HG02763 (cell line): Measurements from ENCODE around the gene NUTF2.
"Not testable (repeated sequence)": the region's sequence is repeated elsewhere in the genome, so short reads cannot be mapped to it uniquely, and the experiment has no call there.

Experiments
- ATAC-seq: cut with Tn5 transposase; IDR thresholded peaks from one replicate; pipeline ENCODE4 v1.9.1; 2021; ENCODE audit warnings: mild to moderate bottlenecking, moderate library complexity; ENCODE audit not compliant: unreplicated experiment

The NUTF2 gene

GRCh38 chr16:67883146-67883871 lies 36.6 kb downstream of the NUTF2 start:
- no peak for ATAC-seq

- no peak for ATAC-seq
Observed at GRCh38 chr16:67883872-67884261, 37.1 kb downstream of the NUTF2 start.

DNA sequence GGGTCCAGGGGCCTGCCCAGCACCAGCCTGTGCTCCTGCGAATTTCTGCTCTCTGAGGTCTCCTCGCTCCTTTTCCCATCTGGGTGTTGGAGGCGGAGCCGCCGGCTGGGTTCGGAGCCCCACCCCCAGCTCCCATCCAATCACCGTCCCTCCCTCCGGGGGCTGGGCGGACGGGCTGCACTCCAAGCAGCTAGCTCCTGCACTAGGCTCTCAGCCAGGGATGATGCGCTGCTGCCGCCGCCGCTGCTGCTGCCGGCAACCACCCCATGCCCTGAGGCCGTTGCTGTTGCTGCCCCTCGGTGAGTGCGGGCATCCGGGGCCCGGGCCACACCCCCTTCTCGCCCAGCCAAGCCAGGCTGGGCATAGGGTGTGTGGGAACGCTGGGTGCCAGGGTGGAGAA lies 38.0 kb downstream of the NUTF2 start, which contains the start of gene NRN1L:
Gene NRN1L, plus strand, starts transcription at position 202 of the 400 bp plus-strand sequence. Its CDS starts 19 bp downstream, at position 221.
- no peak for ATAC-seq

- no peak for ATAC-seq
Observed at GRCh38 chr16:67885545-67885944, 38.8 kb downstream of the NUTF2 start.

DNA sequence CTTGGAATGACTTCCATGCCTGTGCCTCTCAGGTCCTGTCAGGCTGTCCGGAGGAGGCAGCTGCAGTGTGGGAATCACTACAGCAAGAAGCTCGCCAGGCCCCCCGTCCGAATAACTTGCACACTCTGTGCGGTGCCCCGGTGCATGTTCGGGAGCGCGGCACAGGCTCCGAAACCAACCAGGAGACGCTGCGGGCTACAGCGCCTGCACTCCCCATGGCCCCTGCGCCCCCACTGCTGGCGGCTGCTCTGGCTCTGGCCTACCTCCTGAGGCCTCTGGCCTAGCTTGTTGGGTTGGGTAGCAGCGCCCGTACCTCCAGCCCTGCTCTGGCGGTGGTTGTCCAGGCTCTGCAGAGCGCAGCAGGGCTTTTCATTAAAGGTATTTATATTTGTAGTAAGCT lies 39.2 kb downstream of the NUTF2 start:
- no peak for ATAC-seq

GRCh38 chr16:67886387-67886786 lies 39.7 kb downstream of the NUTF2 start:
- ATAC-seq: no peak

DNA sequence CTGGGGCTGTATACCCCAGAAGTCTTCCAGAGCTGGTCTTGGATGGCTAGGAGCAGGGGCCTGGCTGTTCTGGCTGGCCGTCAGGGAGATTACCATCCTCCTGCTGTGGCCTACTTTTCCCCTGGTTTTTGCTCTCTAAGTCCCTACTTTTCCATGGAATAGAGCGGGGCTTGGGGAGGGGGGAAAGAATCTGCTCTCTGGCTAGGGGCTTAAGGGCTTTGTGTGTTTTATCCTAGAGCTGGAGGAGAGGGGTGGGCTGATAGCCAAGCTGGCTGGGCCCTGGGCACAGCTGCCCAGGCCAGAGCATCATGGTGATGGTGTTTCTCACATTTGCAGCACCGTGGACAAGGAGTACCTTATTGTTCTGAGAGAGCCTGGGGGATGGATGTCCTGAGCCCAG lies 41.6 kb downstream of the NUTF2 start:
- ATAC-seq: no peak

DNA sequence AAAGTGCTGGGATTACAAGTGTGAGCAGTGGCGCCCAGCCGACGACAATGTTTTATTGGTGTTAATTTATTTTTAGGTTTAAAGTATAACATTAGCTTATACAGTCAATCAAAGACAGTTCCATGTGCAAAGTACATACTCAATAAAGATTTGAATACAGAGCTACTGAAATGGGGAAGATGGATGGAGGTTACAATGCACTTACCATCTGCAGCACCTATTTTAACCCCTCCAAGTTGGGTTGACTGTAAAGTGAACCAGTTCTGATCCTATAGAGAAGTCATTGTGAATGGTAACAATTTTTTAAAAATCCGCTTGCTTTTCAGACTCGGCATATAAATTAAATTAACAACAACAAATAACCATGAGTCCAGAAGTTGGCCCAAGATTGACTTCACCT lies 45.6 kb downstream of the NUTF2 start:
- ATAC-seq: no peak

DNA sequence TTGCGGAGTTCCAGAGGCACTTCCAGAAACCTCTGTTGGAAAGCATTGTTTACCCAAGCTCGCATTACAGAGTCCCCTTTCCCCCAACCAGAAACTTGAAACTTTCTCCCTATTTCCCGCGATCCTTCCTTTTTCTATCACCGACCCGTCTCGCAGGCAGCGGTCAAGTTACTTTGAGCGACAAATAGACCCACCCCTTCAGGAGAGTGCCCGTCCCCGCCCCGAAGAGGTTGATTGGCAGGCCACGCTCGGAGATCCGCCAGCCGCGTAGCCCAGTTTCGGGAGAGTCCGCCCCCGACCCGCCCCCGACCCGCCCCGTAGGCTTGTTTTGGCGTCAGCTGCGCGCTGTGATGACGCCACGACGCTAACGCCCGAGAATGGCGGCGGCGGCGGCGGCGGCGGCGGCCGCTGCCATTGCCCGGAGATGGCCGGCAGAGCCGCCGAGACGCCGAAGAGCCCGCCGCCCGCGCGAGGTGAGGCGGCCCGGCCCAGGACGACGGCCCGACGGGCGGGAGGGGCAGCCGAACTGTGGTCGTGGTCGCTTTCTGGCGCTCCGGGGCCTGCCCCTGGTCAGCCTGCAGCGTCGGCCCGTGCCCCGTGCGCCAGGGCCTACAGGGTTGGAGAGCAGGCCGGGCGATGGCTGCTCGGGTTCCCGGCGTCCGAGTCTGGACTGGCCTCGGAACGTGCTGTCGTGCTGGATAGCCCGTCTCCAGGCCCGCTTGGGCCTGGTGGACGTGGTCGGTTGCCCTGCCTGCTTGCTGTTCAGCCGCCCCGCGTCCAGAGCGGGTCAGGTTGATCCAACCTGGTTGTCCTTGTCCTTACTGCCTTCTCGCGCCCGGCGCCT lies 46.4 kb downstream of the NUTF2 start, which contains the start of gene PSKH1:
Gene PSKH1, plus strand, starts transcription at position 356 of the 844 bp plus-strand sequence. CDS start 15,496 bp downstream, outside the sequence.
- peak; percentile 83 for ATAC-seq

DNA sequence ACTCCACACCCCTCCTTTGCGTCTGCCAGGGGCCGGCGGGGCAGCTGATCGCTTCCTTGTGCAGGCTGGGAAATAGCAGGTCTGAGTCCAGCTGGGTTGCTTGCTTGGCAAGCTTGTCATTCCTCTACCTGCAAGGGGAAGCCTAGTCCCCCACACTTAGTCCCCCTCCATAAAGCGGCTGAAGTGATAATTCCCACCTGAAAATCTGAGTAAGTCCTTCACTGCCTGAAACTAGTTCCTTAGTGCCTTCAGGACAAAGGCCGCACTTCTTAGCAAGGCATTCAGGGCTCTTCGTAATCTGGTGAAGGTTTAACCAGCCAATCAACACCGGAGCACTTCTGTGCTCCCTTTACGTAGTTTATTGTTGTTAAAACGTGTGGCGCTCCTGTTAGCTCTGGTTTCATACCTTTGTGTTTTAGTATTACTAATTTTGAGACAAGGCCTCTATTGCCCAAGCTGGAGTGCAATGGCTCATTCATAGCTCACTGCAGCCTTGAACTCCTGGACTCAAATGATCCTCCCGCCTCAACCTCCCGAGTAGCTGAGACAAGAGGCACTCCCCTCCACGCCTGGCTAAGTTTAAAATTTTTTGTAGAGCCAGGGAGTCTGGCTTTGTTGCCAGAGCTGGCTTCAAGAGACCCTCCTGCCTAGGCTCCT lies 47.1 kb downstream of the NUTF2 start:
- no peak for ATAC-seq

- ATAC-seq: no peak
Observed at GRCh38 chr16:67897231-67897630, 50.5 kb downstream of the NUTF2 start.

DNA sequence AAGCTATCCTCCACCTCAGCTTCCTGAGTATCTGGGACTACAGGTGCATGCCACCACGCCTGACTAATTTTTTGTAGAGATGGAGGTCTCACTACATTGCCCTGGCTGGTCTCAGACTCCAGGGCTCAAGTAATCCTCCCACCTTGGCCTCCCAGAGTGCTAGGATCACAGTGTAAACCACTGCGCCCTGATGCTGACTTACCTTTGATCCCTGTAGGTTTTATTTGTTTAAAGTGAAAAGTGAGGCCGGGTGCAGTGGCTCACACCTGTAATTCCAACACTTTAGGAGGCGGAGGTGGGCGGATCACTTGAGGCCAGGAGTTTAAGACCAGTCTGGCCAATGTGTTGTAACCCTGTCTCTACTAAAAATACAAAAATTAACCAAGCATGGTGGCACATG lies 55.0 kb downstream of the NUTF2 start:
- no peak for ATAC-seq

GRCh38 chr16:67902831-67903230 lies 56.1 kb downstream of the NUTF2 start:
- no peak for ATAC-seq

DNA sequence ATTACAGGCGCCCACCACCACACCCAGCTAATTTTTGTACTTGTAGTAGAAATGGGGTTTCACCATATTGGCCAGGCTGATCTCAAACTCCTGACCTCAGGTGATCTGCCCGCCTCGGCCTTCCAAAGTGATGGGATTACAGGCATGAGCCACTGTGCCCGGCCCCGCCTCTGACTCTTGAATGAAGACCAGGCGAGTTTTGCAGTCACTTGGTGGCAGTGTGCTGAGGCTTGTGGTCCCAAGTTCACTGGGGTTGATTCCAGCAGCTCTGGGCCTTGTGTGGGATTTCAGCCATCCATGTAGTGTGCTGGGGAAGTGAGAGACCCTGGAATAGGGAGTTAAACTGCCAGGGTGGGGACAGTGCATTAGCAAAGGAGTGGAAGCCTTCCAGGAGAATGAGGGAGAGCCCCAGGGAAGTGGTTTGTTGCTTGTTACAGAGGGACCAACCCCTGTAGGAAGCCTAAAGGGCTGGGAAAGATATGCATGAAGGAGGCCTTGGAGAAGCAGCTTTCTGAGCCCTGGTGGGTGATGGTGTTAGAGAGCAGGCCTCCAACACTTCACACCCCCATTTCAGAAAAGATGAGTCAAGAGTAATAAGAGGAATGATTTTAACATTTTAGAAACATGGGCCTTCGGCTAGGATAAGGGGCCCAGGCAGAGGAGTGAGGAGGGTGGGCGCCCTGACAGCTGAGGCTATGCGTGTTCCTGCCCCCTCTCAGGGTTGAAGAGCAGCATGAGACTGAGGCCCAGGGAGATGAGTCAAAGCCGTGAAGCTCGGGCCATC lies 60.9 kb downstream of the NUTF2 start:
- no peak for ATAC-seq

DNA sequence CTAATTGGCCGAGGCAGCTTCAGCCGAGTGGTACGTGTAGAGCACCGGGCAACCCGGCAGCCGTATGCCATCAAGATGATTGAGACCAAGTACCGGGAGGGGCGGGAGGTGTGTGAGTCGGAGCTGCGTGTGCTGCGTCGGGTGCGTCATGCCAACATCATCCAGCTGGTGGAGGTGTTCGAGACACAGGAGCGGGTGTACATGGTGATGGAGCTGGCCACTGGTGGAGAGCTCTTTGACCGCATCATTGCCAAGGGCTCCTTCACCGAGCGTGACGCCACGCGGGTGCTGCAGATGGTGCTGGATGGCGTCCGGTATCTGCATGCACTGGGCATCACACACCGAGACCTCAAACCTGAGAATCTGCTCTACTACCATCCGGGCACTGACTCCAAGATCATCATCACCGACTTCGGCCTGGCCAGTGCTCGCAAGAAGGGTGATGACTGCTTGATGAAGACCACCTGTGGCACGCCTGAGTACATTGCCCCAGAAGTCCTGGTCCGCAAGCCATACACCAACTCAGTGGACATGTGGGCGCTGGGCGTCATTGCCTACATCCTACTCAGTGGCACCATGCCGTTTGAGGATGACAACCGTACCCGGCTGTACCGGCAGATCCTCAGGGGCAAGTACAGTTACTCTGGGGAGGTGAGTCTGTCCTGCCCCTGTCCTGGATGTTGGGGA lies 62.5 kb downstream of the NUTF2 start:
- no peak for ATAC-seq

DNA sequence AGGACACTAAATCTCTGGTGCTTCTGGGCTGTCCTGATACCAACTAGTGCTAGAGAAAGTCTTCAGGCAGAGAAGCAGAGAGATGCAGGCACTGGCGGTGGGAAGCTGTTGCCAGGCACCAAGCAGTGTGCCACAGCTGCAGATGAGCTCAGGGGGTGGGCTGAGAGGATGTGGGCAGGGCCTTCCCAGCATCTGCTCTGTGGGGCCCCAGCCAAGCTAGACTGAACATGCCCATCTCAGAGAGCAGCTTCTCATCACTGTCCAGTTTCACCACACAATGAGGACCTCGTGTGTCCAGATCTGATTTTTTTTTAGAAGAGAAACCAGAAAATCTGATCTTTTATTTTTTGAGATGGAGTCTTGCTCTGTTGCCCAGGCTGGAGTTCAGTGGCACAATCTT lies 63.4 kb downstream of the NUTF2 start:
- no peak for ATAC-seq

DNA sequence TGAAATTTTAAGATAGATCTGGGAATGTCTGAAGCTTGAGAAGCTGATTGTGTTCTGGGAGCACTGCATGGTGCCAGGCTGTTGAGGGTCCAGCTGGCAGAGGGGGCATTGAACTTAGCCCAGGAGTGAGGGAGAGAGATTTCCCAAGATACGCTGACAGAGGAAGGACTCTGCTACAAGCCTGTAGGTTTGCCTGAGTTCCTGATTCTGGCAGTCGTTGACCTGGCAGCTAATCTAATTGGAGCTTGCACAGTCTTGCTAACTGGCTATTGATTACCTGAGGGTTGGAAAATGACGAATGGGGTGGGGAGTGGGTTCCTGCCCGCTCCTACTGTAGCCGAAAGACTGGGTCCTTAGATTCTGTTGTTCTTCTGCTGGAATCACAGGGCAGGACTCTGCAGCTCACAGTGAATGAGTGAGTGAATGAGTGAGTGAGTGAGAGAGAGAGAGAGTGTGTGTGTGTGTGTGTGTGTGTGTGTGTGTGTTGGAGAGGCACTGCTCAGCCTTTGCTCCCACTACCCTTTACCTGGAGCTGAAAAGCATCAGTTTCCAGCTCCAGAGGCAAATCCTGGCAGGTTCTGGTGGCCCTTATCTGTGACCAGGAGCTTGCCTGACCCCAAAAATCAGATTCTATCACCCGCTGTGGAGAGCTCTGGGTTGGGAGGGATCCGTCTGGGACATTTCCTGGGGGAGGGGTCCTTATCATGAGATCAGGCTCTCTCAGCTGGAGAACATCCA lies 68.2 kb downstream of the NUTF2 start:
- ATAC-seq: no peak

DNA sequence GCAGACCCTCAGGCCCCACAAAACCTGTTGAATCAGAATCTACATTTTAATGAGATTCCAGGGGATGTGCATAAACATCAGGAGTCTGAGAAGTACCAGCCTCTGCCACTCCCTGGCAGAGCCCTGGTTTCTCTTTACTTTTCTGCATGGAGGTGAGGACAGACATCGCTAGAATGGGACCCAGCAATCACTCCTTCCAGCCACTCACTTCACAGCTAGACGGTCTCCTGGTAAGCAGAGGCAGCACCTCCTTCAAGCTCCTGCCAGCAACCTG lies 68.7 kb downstream of the NUTF2 start:
- ATAC-seq: not testable (repeated sequence)

- ATAC-seq: no peak
Observed at GRCh38 chr16:67915831-67916723, 69.3 kb downstream of the NUTF2 start.
